Type B pancreatic cell (in vitro differentiated cells): ENCODE measurements around the gene TUBB1. TPM values are rescaled to one million over a fixed set of nuclear protein-coding genes. Genes with fewer than 3 reads are reported as not detected.

Experiments
- DNase-seq: peaks from one replicate; pipeline ENCODE4 v3.0.0; 2021; ENCODE audit warnings: mixed read lengths; ENCODE audit not compliant: unreplicated experiment; ENCODE audit errors: extremely low spot score
- H3K27ac Mint-ChIP-seq: 2 replicates; pipeline ENCODE4 v1.8.0; 2021; ENCODE audit warnings: mild to moderate bottlenecking, mixed read lengths
- H3K27me3 Mint-ChIP-seq: 2 replicates; pipeline ENCODE4 v1.8.0; 2021; ENCODE audit warnings: mixed read lengths
- H3K36me3 Mint-ChIP-seq: 2 replicates; pipeline ENCODE4 v1.8.0; 2021; ENCODE audit warnings: mixed read lengths
- H3K4me1 Mint-ChIP-seq: one replicate; pipeline ENCODE4 v1.8.0; 2021; ENCODE audit warnings: mixed read lengths; ENCODE audit not compliant: unreplicated experiment
- H3K4me3 Mint-ChIP-seq: 2 replicates; pipeline ENCODE4 v1.8.0; 2021; ENCODE audit warnings: mild to moderate bottlenecking, mixed read lengths
- H3K9me3 Mint-ChIP-seq: 2 replicates; pipeline ENCODE4 v1.8.0; 2021; ENCODE audit warnings: mixed read lengths
- total RNA-seq: library from RNA; stranded (reverse); gene quantifications from 2 replicates; pipeline ENCODE4 v1.2.1, GENCODE V29; 2021; ENCODE audit warnings: low replicate concordance
- TF ChIP-seq, protein P1 (sequence below): fragments of 200-600 bp; sonication (generic); conservative IDR thresholded peaks from 2 replicates; pipeline ENCODE4 v1.5.0; 2021; ENCODE audit warnings: antibody characterized with exemption, mild to moderate bottlenecking

The TUBB1 gene
- total RNA-seq, 1 donor from 2014 or later = 0.46 TPM

DNA sequence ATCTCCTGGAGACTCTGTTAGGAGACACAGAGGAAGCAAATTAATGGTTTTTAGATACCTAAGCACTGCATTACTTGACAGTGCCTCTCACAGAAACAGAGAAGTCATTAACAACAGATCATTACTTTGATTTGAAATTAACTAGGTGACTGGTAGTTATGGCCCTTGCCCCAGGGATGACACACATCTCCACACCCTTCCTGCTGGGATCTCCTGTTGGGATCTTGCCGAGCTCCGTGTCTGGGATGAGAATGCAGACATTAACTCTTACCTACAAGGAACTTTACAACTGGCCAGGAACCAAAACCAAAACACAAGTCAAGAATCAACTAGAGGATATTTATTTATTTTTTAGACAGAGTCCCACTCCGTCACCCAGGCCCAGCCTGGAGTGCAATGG is 25.6 kb downstream of the TUBB1 start:
- Mint-ChIP-seq H3K4me1 (peaks cover 30% of the 10 kb centered on the region), H3K4me3 (no peak overlapping the region), H3K27ac (no peak overlapping the region), H3K9me3 (peaks cover 3% of the 10 kb centered on the region), H3K27me3 (peaks cover 4% of the 10 kb centered on the region), H3K36me3 (peaks cover 7% of the 10 kb centered on the region)
- TF ChIP-seq, protein P1, sequence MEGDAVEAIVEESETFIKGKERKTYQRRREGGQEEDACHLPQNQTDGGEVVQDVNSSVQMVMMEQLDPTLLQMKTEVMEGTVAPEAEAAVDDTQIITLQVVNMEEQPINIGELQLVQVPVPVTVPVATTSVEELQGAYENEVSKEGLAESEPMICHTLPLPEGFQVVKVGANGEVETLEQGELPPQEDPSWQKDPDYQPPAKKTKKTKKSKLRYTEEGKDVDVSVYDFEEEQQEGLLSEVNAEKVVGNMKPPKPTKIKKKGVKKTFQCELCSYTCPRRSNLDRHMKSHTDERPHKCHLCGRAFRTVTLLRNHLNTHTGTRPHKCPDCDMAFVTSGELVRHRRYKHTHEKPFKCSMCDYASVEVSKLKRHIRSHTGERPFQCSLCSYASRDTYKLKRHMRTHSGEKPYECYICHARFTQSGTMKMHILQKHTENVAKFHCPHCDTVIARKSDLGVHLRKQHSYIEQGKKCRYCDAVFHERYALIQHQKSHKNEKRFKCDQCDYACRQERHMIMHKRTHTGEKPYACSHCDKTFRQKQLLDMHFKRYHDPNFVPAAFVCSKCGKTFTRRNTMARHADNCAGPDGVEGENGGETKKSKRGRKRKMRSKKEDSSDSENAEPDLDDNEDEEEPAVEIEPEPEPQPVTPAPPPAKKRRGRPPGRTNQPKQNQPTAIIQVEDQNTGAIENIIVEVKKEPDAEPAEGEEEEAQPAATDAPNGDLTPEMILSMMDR = no peak
- no peak for DNase-seq

DNA sequence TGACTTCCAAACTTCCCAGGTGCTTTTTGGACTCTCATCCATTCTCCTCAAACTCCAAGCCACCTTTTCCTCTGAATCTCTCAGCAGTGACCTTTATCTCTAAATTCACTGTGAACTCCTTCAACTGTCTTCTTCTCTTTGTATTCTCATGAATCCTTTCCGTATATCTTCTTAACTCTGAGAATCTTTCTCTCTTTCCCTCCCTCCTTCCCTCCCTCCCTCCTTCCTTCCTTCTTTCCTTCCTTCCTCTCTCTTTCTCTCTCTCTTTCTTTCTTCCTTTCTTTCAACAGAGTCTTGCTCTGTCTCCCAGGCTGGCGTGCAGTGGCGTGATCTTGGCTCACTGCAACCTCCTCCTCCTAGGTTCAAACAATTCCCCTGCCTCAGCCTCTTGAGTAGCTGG is 27.6 kb downstream of the TUBB1 start:
- H3K36me3 Mint-ChIP-seq = no peaks in the 10 kb centered on the region
- H3K9me3 Mint-ChIP-seq = peaks cover 3% of the 10 kb centered on the region
- H3K4me1 Mint-ChIP-seq = peaks cover 20% of the 10 kb centered on the region
- TF ChIP-seq, protein P1 = no peak
- peaks cover 4% of the 10 kb centered on the region for H3K27me3 Mint-ChIP-seq
- H3K27ac Mint-ChIP-seq = no peak overlapping the region
- H3K4me3 Mint-ChIP-seq = no peak overlapping the region
- no peak for DNase-seq

DNA sequence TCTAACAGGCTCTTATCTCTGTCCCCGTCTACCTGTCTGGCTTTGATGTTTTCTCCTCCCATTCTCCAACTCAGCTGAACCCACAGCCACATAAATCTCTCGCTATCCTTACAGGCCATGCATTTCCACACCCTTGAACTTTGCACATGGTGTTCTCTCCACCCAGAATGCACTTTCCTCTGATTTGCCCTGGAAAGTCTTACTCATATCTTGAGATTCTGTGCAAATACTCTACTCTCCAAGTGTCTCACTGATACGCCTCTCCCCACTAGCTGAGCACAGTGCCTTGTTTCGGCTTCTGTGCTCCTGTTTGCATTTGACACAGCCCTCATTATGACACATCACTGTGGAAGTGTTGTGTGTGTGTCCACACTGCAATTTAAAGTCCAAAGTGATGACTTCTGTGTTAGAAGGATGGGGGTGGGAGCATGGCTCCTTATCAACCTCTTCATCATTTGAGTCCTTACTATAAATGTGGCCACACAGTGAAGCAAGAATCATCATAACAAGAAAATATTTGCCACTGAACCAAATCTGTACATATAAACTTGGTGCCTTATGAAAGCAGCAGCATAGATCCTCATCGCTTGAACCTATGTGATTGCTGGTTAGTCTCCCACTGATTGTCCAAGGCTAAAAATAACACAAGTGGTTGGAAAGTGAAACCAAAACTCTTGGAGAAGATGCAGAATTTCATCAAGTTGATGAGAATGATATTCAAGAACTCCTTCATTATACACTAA is 28.9 kb downstream of the TUBB1 start:
- DNase-seq = no peak
- TF ChIP-seq, protein P1 = no peak
- Mint-ChIP-seq H3K4me1 (peaks cover 22% of the 10 kb centered on the region), H3K9me3 (peaks cover 3% of the 10 kb centered on the region), H3K4me3 (peak overlapping the region; percentile 34), H3K27ac (peak overlapping the region; percentile 75), H3K36me3 (no peaks in the 10 kb centered on the region), H3K27me3 (peaks cover 4% of the 10 kb centered on the region)

DNA sequence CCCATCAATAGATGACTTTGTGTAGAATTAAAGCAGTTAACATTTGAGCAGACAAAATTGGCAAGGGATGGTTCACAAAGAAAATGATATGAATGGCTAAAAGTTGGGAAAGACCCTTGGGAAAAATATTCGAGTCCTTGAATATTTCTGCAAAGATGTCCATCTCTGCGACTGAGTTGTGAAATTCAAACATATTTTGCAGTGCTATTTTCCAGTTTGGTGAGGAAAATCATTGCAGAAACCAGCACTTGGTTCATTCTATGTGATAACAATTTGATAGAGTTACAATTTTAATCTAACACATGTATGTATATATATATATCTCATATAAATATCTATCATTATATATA is 29.4 kb downstream of the TUBB1 start:
- peaks cover 3% of the 10 kb centered on the region for H3K9me3 Mint-ChIP-seq

DNA sequence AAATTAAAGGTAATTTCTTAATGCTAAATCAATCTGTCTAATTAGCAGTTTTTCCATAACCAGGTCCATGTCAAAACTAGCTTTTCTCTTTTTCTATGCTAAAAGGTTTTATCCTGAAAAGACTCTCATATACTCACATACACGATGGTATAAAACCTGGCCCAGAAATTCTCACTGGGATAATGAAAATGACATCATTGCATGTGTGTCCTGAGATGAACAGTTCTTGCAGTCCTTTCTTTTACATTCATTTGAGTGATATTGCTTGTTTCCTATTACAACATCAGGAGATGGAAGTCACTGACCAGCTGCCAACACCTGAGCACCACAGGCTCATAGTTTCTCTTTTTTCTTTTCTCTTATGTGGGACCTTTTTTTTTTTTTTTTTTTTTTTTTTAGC is 31.2 kb downstream of the TUBB1 start:
- Mint-ChIP-seq H3K9me3 (peaks cover 3% of the 10 kb centered on the region), H3K36me3 (no peaks in the 10 kb centered on the region), H3K27ac (no peak overlapping the region), H3K27me3 (peaks cover 7% of the 10 kb centered on the region), H3K4me3 (no peak overlapping the region), H3K4me1 (peaks cover 13% of the 10 kb centered on the region)
- TF ChIP-seq, protein P1 = no peak
- DNase-seq = no peak

More for the DNA sequence above, 29.4 kb downstream of the TUBB1 start:
- Mint-ChIP-seq H3K36me3 (no peaks in the 10 kb centered on the region), H3K4me3 (no peak overlapping the region), H3K27me3 (peaks cover 4% of the 10 kb centered on the region), H3K27ac (peak overlapping the region; percentile 75), H3K4me1 (peaks cover 18% of the 10 kb centered on the region)
- TF ChIP-seq, protein P1 = no peak
- no peak for DNase-seq
